K562 (cell line): Measurements from ENCODE around the gene E2F2. TPM values are rescaled to one million over a fixed set of nuclear protein-coding genes. Genes with fewer than 3 reads are reported as not detected.
A peak's percentile ranks its signal among the peaks of the same experiment; 100 is the strongest.

Experiments
- C11orf30 ChIP-seq: fragments of 450-650 bp; IDR thresholded peaks from 2 replicates; pipeline ENCODE4 v1.6.1; 2016; ENCODE audit warnings: low read depth, mild to moderate bottlenecking
- CEBPG ChIP-seq, 3 experiments: fragments of 200-800 bp in 1 of 3; sonication (Bioruptor generic) in 1 of 3; sonication (generic) in 1 of 3; formaldehyde crosslinking in 1 of 3; IDR thresholded peaks in 2 of 3; conservative IDR thresholded peaks in 1 of 3; 2 replicates each; pipeline versions ENCODE4 v1.6.1 to v1.8.0; 2016 to 2022; ENCODE audit warnings: missing compliant biosample characterization in 2 of 3, missing genetic modification characterization in 2 of 3, mild to moderate bottlenecking in 1 of 3, missing genetic modification reagents in 1 of 3
- HDAC8 ChIP-seq: fragments of 450-650 bp; IDR thresholded peaks from 2 replicates; pipeline ENCODE4 v1.6.1; 2016; ENCODE audit warnings: mild to moderate bottlenecking, missing genetic modification characterization, moderate library complexity, missing compliant biosample characterization
- NFIC ChIP-seq: fragments of 450-650 bp; IDR thresholded peaks from 2 replicates; pipeline ENCODE4 v1.6.1; 2017; ENCODE audit warnings: mild to moderate bottlenecking, inconsistent platforms
- PTBP1 ChIP-seq: fragments of 200-400 bp; formaldehyde crosslinking; IDR thresholded peaks from 2 replicates; pipeline ENCODE4 v1.6.1; 2017; ENCODE audit warnings: low read depth, low read length
- SMAD4 ChIP-seq: fragments of 250-450 bp; sonication (Bioruptor Pico); conservative IDR thresholded peaks from 2 replicates; pipeline ENCODE4 v1.8.0; 2021; ENCODE audit warnings: inconsistent platforms, mild to moderate bottlenecking, moderate library complexity
- SNRNP70 ChIP-seq: fragments of 200-400 bp; formaldehyde crosslinking; optimal IDR thresholded peaks from 2 replicates; pipeline ENCODE3; 2017; ENCODE audit warnings: low read depth, low read length
- SUPT5H ChIP-seq: fragments of 450-650 bp; IDR thresholded peaks from 2 replicates; pipeline ENCODE4 v1.6.1; 2016
- TCF7L2 ChIP-seq: fragments of 150-350 bp; IDR thresholded peaks from 2 replicates; pipeline ENCODE4 v1.6.1; 2016; ENCODE audit warnings: low read depth, mild to moderate bottlenecking, low read length, moderate library complexity
- ZNF41 ChIP-seq: fragments of 250-450 bp; sonication (Bioruptor Pico); conservative IDR thresholded peaks from 2 replicates; pipeline ENCODE4 v1.4.0; 2020; ENCODE audit warnings: mild to moderate bottlenecking
- ZNF699 ChIP-seq: fragments of 250-450 bp; sonication (Bioruptor Pico); IDR thresholded peaks from 2 replicates; pipeline ENCODE4 v1.8.0; 2021; ENCODE audit warnings: mild to moderate bottlenecking, moderate library complexity; ENCODE audit not compliant: insufficient replicate concordance
- polyA plus RNA-seq, 8 experiments: library from polyadenylated mRNA; depleted of rRNA in 4 of 8; stranded (reverse) in 5 of 8; unstranded in 3 of 8; fragments of >200 nt; fragmentation: Nextera tagmentation in 2 of 8; fragmentation: Illumina TruSeq in 1 of 8; extraction: Ambion mirVana in 2 of 8; extraction: Trizol in 1 of 8; gene quantifications; 2 replicates each; pipeline versions ENCODE4 v1.2.1 to v1.2.3, GENCODE V29; 2011 to 2014; ENCODE audit warnings: inconsistent platforms in 1 of 8, missing spikeins in 1 of 8
- total RNA-seq, 7 experiments: library from RNA; depleted of rRNA in 6 of 7; stranded (reverse); fragments of >200 nt in 6 of 7; fragmentation: Illumina TruSeq in 2 of 7; extraction: Trizol in 2 of 7; gene quantifications; 2 replicates each; pipeline versions ENCODE4 v1.2.1 to v1.2.3, GENCODE V29; 2011 to 2021; ENCODE audit warnings: low replicate concordance in 1 of 7
- TF ChIP-seq, protein P1 (sequence below): fragments of 450-650 bp; IDR thresholded peaks from 2 replicates; pipeline ENCODE4 v1.6.1; 2016; ENCODE audit warnings: low read depth
- TF ChIP-seq, protein P2 (sequence below): sonication (generic); formaldehyde crosslinking; IDR thresholded peaks from 2 replicates; pipeline ENCODE4 v1.8.1; 2022; ENCODE audit warnings: missing genetic modification reagents
- TF ChIP-seq, protein P3 (sequence below): fragments of 250-450 bp; sonication (Bioruptor Pico); IDR thresholded peaks from 2 replicates; pipeline ENCODE4 v1.9.0; 2021; ENCODE audit warnings: mild to moderate bottlenecking
- TF ChIP-seq, protein P4 (sequence below): fragments of 250-450 bp; sonication (Bioruptor Pico); IDR thresholded peaks from 2 replicates; pipeline ENCODE4 v1.8.0; 2021; ENCODE audit warnings: mild to moderate bottlenecking, moderate library complexity

The E2F2 gene
- total and polyA plus RNA-seq, 9 of the 15 experiments (the other 6 are each of a cell fraction or from before 2014, with no cell fraction given): 3.1 to 25.3 (median 11.4) TPM

DNA sequence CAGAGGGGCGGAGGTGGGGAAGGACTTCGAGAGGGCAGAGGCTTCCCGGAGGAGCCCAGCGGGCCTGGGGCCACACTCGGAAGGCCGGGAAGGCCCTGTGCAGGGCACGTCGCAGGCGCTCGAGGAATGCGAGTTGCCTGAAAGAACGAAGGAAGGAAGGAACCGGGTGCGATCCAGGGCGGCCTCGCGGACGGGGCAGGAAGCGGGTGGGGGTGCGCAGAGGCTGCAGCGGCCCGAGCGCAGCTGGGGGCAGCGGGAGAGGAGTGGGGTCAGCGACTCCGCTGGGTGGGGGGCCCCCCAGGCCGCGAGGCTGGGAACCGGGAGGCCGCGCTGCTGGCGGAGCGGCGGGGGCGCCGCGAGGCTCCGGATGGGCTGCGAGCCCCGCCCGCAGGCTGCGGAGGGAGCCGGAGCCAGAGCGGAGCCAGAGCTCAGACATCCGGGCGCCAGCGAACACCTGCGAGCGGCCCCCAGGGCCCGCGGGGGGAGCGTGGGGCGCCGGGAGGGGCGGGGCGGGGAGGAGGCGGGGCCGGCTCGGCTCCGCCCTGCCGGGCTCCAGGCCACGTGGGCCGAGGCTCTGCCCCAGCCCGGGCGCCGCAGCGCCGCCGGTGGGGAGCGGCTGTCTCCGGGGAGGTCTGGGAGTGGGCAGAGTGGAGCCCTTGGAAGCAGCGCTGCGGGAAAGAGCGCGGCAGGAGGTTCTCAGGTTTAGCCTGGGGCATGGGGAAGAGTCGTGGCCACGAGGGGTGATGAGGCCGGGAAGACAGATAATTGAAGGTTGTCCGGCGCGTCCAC, 23.6 kb upstream of the E2F2 start (continued):
- TF ChIP-seq, protein P1, sequence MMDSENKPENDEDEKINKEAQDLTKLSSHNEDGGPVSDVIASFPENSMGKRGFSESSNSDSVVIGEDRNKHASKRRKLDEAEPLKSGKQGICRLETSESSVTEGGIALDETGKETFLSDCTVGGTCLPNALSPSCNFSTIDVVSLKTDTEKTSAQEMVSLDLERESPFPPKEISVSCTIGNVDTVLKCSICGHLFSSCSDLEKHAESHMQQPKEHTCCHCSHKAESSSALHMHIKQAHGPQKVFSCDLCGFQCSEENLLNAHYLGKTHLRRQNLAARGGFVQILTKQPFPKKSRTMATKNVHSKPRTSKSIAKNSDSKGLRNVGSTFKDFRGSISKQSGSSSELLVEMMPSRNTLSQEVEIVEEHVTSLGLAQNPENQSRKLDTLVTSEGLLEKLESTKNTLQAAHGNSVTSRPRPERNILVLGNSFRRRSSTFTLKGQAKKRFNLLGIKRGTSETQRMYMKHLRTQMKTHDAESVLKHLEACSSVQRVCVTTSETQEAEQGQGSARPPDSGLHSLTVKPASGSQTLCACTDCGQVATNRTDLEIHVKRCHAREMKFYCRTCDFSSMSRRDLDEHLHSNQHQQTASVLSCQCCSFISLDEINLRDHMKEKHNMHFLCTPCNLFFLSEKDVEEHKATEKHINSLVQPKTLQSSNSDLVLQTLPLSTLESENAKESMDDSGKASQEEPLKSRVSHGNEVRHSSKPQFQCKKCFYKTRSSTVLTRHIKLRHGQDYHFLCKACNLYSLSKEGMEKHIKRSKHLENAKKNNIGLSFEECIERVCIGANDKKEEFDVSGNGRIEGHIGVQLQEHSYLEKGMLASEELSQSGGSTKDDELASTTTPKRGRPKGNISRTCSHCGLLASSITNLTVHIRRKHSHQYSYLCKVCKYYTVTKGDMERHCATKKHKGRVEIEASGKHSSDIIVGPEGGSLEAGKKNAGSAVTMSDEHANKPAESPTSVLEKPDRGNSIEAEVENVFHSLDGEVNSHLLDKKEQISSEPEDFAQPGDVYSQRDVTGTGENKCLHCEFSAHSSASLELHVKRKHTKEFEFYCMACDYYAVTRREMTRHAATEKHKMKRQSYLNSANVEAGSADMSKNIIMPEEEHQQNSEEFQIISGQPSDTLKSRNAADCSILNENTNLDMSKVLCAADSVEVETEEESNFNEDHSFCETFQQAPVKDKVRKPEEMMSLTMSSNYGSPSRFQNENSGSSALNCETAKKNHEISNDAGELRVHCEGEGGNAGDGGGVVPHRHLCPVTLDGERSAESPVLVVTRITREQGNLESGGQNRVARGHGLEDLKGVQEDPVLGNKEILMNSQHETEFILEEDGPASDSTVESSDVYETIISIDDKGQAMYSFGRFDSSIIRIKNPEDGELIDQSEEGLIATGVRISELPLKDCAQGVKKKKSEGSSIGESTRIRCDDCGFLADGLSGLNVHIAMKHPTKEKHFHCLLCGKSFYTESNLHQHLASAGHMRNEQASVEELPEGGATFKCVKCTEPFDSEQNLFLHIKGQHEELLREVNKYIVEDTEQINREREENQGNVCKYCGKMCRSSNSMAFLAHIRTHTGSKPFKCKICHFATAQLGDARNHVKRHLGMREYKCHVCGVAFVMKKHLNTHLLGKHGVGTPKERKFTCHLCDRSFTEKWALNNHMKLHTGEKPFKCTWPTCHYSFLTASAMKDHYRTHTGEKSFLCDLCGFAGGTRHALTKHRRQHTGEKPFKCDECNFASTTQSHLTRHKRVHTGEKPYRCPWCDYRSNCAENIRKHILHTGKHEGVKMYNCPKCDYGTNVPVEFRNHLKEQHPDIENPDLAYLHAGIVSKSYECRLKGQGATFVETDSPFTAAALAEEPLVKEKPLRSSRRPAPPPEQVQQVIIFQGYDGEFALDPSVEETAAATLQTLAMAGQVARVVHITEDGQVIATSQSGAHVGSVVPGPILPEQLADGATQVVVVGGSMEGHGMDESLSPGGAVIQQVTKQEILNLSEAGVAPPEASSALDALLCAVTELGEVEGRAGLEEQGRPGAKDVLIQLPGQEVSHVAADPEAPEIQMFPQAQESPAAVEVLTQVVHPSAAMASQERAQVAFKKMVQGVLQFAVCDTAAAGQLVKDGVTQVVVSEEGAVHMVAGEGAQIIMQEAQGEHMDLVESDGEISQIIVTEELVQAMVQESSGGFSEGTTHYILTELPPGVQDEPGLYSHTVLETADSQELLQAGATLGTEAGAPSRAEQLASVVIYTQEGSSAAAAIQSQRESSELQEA: no peak
- TF ChIP-seq SMAD4 (CRISPR knock-in tag) (peak; percentile 99), C11orf30 (no peak), CEBPG (CRISPR knock-in tag; IDR thresholded peaks at IDR 0.05) (no peak), CEBPG (tag; conservative IDR thresholded peaks at IDR 0.05 in 1 of 2, IDR thresholded peaks at IDR 0.05 in 1 of 2) (no peak), ZNF41 (CRISPR knock-in tag) (no peak), HDAC8 (tag) (no peak), ZNF699 (CRISPR knock-in tag) (no peak), TCF7L2 (no peak), SNRNP70 (no peak), PTBP1 (no peak), SUPT5H (peak; percentile 85), NFIC (peak; percentile 7; the same call in 1 of the 2 replicates)
- TF ChIP-seq, protein P2, sequence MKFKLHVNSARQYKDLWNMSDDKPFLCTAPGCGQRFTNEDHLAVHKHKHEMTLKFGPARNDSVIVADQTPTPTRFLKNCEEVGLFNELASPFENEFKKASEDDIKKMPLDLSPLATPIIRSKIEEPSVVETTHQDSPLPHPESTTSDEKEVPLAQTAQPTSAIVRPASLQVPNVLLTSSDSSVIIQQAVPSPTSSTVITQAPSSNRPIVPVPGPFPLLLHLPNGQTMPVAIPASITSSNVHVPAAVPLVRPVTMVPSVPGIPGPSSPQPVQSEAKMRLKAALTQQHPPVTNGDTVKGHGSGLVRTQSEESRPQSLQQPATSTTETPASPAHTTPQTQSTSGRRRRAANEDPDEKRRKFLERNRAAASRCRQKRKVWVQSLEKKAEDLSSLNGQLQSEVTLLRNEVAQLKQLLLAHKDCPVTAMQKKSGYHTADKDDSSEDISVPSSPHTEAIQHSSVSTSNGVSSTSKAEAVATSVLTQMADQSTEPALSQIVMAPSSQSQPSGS (CRISPR knock-in tag): no peak
- TF ChIP-seq, protein P3, sequence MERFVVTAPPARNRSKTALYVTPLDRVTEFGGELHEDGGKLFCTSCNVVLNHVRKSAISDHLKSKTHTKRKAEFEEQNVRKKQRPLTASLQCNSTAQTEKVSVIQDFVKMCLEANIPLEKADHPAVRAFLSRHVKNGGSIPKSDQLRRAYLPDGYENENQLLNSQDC (CRISPR knock-in tag): peak; percentile 89
- TF ChIP-seq, protein P4, sequence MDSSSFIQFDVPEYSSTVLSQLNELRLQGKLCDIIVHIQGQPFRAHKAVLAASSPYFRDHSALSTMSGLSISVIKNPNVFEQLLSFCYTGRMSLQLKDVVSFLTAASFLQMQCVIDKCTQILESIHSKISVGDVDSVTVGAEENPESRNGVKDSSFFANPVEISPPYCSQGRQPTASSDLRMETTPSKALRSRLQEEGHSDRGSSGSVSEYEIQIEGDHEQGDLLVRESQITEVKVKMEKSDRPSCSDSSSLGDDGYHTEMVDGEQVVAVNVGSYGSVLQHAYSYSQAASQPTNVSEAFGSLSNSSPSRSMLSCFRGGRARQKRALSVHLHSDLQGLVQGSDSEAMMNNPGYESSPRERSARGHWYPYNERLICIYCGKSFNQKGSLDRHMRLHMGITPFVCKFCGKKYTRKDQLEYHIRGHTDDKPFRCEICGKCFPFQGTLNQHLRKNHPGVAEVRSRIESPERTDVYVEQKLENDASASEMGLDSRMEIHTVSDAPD (CRISPR knock-in tag): no peak
